Left kidney (tissue), 2 donors: ENCODE data around the gene NRXN2. TPM values are rescaled to one million over a fixed set of nuclear protein-coding genes. Genes with fewer than 3 reads are reported as not detected.

ENCODE experiments used
- DNase-seq: peaks from one replicate; pipeline ENCODE4 v3.0.0-alpha.2; 2013
- polyA plus RNA-seq: library from polyadenylated mRNA; unstranded; fragments of 120-200 nt; gene quantifications from one replicate; pipeline ENCODE4 v1.2.1, GENCODE V29; 2013; ENCODE audit not compliant: insufficient read length

The NRXN2 gene
- polyA plus RNA-seq, 1 donor, result 14.9 TPM

DNA sequence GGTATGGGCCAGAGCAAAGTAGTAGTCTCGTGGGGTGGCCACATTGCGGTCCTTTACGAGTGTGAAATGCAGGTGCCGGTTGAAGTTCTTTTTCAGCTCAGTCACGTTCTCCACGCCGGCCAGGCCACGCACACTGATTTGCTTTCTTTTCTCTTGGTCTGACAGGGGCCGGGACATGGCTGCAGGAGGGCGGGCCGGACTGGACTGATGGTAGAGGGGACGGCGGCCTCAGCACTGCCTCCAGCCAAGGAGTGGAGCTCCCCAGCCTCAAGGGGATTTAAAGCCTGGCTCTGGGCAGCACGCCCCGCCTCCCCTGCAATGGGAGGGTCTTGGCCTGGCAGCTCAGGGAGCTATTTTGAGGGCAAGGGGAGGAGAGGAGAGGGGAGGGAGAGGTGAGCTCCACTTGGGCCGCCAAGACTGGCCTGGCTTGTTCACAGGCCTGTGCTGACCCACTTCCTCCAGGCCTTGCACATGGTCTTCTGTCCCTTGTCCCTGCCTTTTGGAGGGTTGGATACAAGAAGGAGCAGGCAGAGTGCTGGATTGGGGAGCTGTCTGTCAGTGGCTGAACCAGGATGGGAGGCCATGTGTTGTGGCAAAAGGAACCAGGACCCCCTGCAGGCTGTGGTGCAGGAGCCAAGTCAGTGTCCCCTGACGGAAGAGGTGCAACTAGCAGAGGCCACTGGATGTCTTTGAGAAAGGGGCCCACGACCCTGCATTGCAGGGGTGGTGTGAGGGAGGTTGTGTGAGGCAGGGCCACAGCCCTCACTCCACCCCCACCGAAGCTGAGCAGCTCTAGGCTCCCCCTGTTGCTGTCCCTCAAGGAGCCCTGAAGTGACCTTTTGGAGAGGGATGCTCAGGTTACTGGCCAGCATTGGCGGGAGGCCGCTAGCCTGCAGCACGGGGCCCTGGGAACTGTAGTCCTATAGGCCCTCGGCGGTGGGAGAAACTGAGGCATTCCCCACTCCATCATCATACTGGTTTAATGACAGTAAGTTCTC lies 37.0 kb upstream of the NRXN2 start, which contains the start of gene PYGM:
TSS of gene PYGM (minus strand) at position 253 of the 998 bp plus-strand sequence. CDS start at position 177, 76 bp downstream.
- no peak for DNase-seq

DNA sequence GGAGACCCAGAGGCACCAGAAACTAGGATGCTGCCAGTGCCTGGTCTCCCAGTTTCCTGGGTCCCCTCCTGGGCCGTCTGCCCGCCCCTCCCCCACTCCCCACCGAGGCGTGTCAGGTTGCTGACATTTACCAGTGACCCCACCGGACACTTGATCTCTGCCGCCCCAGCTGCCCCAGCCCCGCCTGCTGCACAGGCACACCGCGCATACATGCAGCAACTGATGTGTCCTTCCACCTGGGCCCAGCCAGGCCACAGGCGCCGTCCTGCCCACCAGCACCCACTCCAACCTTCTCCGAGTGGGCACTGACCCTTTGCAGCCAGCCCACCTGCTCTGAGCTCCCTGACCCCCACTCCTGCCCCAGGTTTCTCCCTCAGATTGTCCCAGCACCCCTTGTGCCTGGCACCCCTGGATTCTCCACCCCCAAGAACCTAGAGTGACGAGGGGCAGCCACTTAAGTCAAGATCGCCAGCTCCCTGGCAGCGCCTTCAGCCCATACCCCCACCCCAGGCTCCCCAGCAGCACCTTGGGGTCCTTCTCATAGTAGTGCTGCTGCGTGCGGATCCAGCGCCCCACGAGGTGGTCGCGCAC lies 36.2 kb upstream of the NRXN2 start:
- no peak for DNase-seq

- no peak for DNase-seq
These were observed 35.5 kb upstream of the NRXN2 start for GRCh38 chr11:64758330-64759079.

DNA sequence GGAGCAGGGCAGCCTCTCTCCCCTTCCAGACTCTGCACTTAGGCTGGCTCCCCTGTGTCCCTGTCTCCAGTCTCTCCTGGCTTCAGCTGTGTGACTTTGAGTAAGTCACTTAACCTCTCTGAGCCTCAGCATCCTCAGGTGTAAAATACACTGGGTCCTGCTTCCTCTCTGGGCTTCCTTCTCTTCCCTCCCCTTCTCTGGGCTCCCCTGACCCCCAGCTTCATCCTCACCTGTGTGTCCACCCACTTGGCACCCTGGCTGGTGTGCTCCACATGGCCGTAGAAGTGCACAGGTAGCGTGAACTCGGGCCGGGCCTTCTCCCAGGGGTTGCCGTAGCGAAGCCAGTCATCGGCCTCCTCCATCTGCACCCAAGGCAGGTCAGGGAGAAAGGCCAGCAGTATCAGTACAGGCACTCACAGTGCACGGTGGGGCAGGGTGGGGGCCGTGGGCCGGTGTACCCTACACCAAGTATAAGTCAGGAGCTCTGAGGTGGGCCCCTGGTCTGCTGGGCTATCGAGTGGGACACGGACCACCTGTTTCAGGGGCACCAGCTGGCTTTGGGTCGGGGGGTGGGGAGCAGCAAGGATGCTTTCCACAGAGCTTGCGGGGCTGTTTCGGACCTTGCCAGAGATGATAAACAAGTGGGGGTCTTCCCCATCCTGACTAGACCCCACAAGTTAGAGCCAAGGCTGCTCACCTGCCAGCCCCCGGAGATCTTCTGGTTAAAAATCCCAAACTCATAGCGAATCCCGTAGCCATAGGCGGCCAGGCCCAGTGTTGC lies 34.7 kb upstream of the NRXN2 start:
- DNase-seq, result no peak

DNA sequence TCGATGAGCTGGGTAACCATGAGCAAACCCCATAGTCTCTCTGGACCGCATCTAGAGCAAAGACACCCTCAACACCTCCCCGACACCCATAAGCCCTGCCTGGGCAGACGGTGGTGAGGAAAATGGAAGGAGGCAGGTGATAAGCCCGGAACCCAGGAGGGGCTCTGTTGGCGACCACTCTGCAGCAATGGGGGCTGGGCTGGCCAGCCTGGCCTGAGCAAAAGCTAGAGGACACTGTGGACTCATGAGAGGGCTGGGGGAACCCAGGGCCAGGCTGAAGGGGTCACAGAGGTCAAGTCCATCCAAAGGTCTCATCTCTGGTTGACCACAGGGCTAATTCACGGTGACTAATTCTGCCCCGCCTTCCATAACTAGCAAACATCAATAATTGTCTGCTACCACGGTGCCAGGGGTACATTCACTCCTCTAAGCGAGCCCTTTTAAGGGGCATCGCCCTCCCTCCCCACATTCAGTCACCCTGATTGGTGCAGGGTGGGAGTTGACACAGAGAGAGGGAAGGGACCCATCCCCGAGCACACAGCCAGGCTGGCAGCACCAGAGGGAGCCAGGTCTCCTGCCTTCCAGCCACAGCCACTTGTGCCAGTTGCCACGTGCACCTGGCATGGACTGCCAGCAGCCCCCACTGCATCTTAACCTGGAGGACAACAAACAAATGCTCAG lies 32.8 kb upstream of the NRXN2 start:
- no peak for DNase-seq

GRCh38 chr11:64754919-64755662 lies 32.1 kb upstream of the NRXN2 start:
- DNase-seq, result no peak

GRCh38 chr11:64754124-64754918 lies 31.3 kb upstream of the NRXN2 start:
- DNase-seq, result no peak

GRCh38 chr11:64753380-64754123 lies 30.6 kb upstream of the NRXN2 start:
- no peak for DNase-seq

DNA sequence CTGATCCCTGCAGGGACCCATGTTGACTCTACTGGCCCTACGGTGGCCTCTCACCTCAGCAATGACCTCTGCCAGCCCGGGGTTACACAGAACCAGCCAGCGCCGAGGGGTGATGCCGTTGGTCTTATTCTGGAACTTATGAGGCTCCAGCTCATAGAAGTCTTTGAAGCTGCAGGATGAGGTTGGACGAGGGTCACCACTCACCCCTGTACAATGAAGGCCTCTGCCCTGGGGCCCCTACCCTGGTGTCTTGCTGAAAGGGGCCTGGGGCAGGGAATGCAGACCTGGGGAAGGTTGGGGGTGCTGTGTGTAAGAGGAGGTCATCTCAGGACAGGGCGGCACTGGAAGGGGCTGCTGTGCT lies 30.0 kb upstream of the NRXN2 start:
- no peak for DNase-seq

DNA sequence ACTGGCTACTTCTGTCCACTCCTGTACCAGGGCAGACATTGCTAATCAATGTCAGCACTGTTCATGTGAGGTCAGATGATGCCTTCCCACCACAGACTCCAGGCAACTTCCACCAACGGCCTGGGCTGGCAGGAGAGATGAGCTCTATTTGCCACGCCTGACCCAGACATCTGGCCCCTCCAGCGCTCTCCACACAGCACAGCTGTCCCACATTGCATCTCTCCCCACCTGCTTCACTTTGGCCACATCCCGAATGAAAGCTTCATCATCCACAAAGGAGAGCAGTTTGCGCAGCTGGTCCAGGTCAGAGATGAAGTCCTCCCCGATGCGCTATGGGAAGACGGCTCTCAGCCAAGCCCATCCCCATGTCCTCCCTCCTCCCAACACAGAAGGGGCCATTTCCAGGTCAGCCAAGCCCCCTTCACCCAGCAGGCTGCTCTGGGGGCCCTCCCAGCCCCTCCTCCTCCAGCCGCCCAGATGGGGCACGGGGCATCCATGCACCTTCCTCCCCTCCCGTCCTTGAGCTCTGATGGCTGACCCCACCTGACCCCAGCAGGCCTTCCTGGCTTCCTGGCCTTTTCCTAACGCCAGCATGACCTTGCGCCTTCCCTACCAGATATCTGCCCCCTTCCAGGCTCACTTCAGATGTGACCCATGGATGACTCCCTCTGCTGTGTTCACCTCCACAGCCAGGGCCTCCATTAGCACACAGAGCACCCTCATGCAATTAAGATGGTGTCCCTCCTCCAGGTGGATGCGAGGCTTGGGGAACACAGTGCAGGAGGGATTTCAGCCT lies 29.4 kb upstream of the NRXN2 start:
- DNase-seq, result no peak

- DNase-seq, result no peak
These were observed 28.6 kb upstream of the NRXN2 start for GRCh38 chr11:64751580-64751979.

GRCh38 chr11:64751136-64751535 lies 28.1 kb upstream of the NRXN2 start:
- no peak for DNase-seq

- no peak for DNase-seq
These were observed 27.5 kb upstream of the NRXN2 start for GRCh38 chr11:64750361-64751054.

- no peak for DNase-seq
These were observed 25.1 kb upstream of the NRXN2 start for GRCh38 chr11:64747961-64748665.

- no peak for DNase-seq
These were observed 23.5 kb upstream of the NRXN2 start for GRCh38 chr11:64746486-64746885.

GRCh38 chr11:64745521-64746328 lies 22.7 kb upstream of the NRXN2 start:
- DNase-seq, result no peak
